Measurements from ENCODE around the gene XIRP2.

XIRP2 gene

GRCh38 chr2:167187978-167188967, 300.0 kb downstream of the XIRP2 start:
- no peak for DNase-seq (ENCODE audit: low spot score)

DNA sequence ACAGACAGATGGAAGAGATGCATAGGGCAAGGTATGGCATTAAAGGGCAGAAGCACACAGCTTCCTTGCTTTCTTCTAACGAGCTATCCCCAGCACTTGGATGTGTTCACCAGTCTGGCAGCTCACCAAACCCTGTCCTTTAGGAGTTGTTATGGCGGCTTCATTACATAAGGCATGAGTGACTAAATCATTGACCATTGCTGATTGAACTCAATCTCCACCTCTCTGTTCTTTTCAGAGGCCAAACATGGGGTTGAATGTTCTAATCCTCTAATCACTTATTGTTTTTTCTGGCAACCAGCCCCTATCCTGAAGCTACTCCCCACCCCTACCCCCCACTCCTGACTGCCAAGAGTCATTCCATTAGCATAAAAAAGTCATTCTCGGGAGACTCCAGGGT, 301.8 kb downstream of the XIRP2 start:
- TF ChIP-seq CTCF (IDR thresholded peaks at IDR 0.05; ENCODE audit: extremely low read depth, missing control alignments): no peak
- DNase-seq (ENCODE audit: low spot score): no peak

More at GRCh38 chr2:167187978-167188967, 300.0 kb downstream of the XIRP2 start:
- no peak for TF ChIP-seq CTCF (IDR thresholded peaks at IDR 0.05; ENCODE audit: extremely low read depth, missing control alignments)

- no peak for TF ChIP-seq CTCF (IDR thresholded peaks at IDR 0.05; ENCODE audit: extremely low read depth, missing control alignments)
- no peak for DNase-seq (ENCODE audit: low spot score)
Observed at GRCh38 chr2:167191588-167191987, 303.3 kb downstream of the XIRP2 start.

GRCh38 chr2:167192833-167193232, 304.6 kb downstream of the XIRP2 start:
- DNase-seq (ENCODE audit: low spot score): no peak
- no peak for TF ChIP-seq CTCF (IDR thresholded peaks at IDR 0.05; ENCODE audit: extremely low read depth, missing control alignments)

GRCh38 chr2:167196461-167197252, 308.4 kb downstream of the XIRP2 start:
- TF ChIP-seq CTCF (IDR thresholded peaks at IDR 0.05; ENCODE audit: extremely low read depth, missing control alignments): no peak

DNA sequence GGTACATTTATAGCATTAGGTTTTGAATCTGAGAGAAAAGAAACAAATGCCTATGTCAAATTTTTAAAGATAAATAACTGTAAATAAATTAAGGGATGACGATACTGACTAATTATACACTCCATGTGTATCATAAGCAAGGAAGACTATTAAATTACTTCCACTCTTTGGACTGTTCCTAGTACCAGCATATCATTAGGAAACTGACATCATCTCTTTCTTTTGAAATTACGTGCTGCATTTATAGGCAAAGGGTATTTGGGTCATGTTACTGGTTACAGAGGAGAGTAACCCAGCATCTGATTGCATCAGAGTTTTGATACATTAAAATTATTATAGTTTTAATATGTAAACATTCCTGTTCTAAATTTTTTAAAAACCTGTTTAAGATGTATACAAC, 309.7 kb downstream of the XIRP2 start:
- TF ChIP-seq CTCF (IDR thresholded peaks at IDR 0.05; ENCODE audit: extremely low read depth, missing control alignments): no peak
- DNase-seq (ENCODE audit: low spot score): no peak

More at GRCh38 chr2:167196461-167197252, 308.4 kb downstream of the XIRP2 start:
- no peak for DNase-seq (ENCODE audit: low spot score)

- TF ChIP-seq CTCF (IDR thresholded peaks at IDR 0.05; ENCODE audit: extremely low read depth, missing control alignments): no peak
- DNase-seq (ENCODE audit: low spot score): no peak
Observed at GRCh38 chr2:167198576-167198975, 310.3 kb downstream of the XIRP2 start.

Measured in GM20000 (cell line).